Neural progenitor cell (in vitro differentiated cells): Measurements from ENCODE around the gene PDZD11. TPM values are rescaled to one million over a fixed set of nuclear protein-coding genes. Genes with fewer than 3 reads are reported as not detected.
"Not testable (repeated sequence)": the region's sequence is repeated elsewhere in the genome, so short reads cannot be mapped to it uniquely, and the experiment has no call there.

Experiments
- DNase-seq: peaks from one replicate; pipeline ENCODE4 v3.0.0-alpha.2; 2016; ENCODE audit warnings: low spot score
- H2AFZ ChIP-seq: fragments of 200-600 bp; sonication (generic); replicated peaks from 2 replicates; pipeline ENCODE4 v1.6.1; 2016; ENCODE audit warnings: antibody characterized with exemption
- H3F3A ChIP-seq: fragments of 200-600 bp; sonication (generic); 2 replicates; pipeline ENCODE4 v1.6.1; 2016; ENCODE audit warnings: antibody characterized with exemption, low read depth
- H3K27ac ChIP-seq: fragments of 200-600 bp; sonication (generic); 2 replicates; pipeline ENCODE4 v1.5.1; 2016; ENCODE audit warnings: mild to moderate bottlenecking
- H3K27me3 ChIP-seq: fragments of 200-600 bp; sonication (generic); 2 replicates; pipeline ENCODE4 v1.6.1; 2016; ENCODE audit warnings: mild to moderate bottlenecking, moderate library complexity
- H3K36me3 ChIP-seq: fragments of 200-600 bp; sonication (generic); 2 replicates; pipeline ENCODE4 v1.5.1; 2016
- H3K4me1 ChIP-seq: fragments of 200-600 bp; sonication (generic); 2 replicates; pipeline ENCODE4 v1.6.1; 2016; ENCODE audit warnings: mixed run types
- H3K4me2 ChIP-seq: fragments of 200-600 bp; sonication (generic); 2 replicates; pipeline ENCODE4 v1.6.1; 2016
- H3K4me3 ChIP-seq: fragments of 200-600 bp; sonication (generic); 2 replicates; pipeline ENCODE4 v1.5.1; 2016
- H3K79me2 ChIP-seq: fragments of 200-600 bp; sonication (generic); 2 replicates; pipeline ENCODE4 v1.6.1; 2016; ENCODE audit warnings: low read depth
- H3K9ac ChIP-seq: fragments of 200-600 bp; sonication (generic); 2 replicates; pipeline ENCODE4 v1.6.1; 2016
- H3K9me3 ChIP-seq: fragments of 200-600 bp; sonication (generic); 2 replicates; pipeline ENCODE4 v1.5.1; 2016; ENCODE audit warnings: low read depth
- H4K20me1 ChIP-seq: fragments of 200-600 bp; sonication (generic); 2 replicates; pipeline ENCODE4 v1.6.1; 2016; ENCODE audit warnings: low read depth
- H3K27ac Mint-ChIP-seq: 3 replicates; pipeline ENCODE4 v1.8.0; 2021; ENCODE audit warnings: mixed read lengths
- H3K27me3 Mint-ChIP-seq: 2 replicates; pipeline ENCODE4 v1.8.0; 2022; ENCODE audit warnings: low read depth, mild to moderate bottlenecking, inconsistent platforms, moderate library complexity, mixed read lengths; ENCODE audit not compliant: insufficient read depth
- H3K36me3 Mint-ChIP-seq: 3 replicates; pipeline ENCODE4 v1.8.0; 2021; ENCODE audit warnings: mixed read lengths
- H3K4me1 Mint-ChIP-seq: 3 replicates; pipeline ENCODE4 v1.8.0; 2021; ENCODE audit warnings: mixed read lengths
- H3K4me3 Mint-ChIP-seq: 3 replicates; pipeline ENCODE4 v1.8.0; 2021; ENCODE audit warnings: mild to moderate bottlenecking, moderate library complexity, mixed read lengths
- H3K9me3 Mint-ChIP-seq: 3 replicates; pipeline ENCODE4 v1.8.0; 2020; ENCODE audit warnings: mixed read lengths
- CTCF ChIP-seq: fragments of 200-600 bp; sonication (generic); IDR thresholded peaks from 2 replicates; pipeline ENCODE4 v1.5.1; 2017; ENCODE audit warnings: antibody characterized with exemption, mild to moderate bottlenecking
- EZH2 ChIP-seq: fragments of 200-600 bp; sonication (generic); IDR thresholded peaks from 2 replicates; pipeline ENCODE4 v1.6.1; 2017; ENCODE audit warnings: antibody characterized with exemption, mild to moderate bottlenecking, moderate library complexity
- EZH2phosphoT487 ChIP-seq: fragments of 200-600 bp; sonication (generic); IDR thresholded peaks from 2 replicates; pipeline ENCODE4 v1.6.1; 2017; ENCODE audit warnings: antibody characterized with exemption
- total RNA-seq: library from RNA; depleted of rRNA; stranded (reverse); fragments of >200 nt; gene quantifications from 2 replicates; pipeline ENCODE4 v1.2.3, GENCODE V29; 2015; ENCODE audit warnings: low replicate concordance

Gene PDZD11
- total RNA-seq, 1 donor from 2014 or later, result 27.7 TPM

GRCh38 chrX:70280573-70280972 lies 9.2 kb downstream of the PDZD11 start:
- Histone ChIP-seq H2AFZ (no peak overlapping the region), H3K27me3 (no peaks in the 10 kb centered on the region), H3K4me2 (no peak overlapping the region), H3K9ac (no peak overlapping the region), H3K79me2 (no peaks in the 10 kb centered on the region), H4K20me1 (no peaks in the 10 kb centered on the region), H3K36me3 (no peaks in the 10 kb centered on the region), H3K9me3 (no peaks in the 10 kb centered on the region), H3K27ac (no peak overlapping the region), H3K4me1 (no peaks in the 10 kb centered on the region), H3F3A (no peaks in the 10 kb centered on the region), H3K4me3 (no peak overlapping the region)
- peaks cover 4% of the 10 kb centered on the region for H3K27me3 Mint-ChIP-seq
- DNase-seq, result no peak
- H3K4me3 Mint-ChIP-seq, result no peak overlapping the region
- H3K36me3 Mint-ChIP-seq, result peaks cover 2% of the 10 kb centered on the region
- no peaks in the 10 kb centered on the region for H3K4me1 Mint-ChIP-seq
- H3K9me3 Mint-ChIP-seq, result peaks cover 11% of the 10 kb centered on the region
- H3K27ac Mint-ChIP-seq, result no peak overlapping the region
- no peak for TF ChIP-seq EZH2phosphoT487
- no peak for TF ChIP-seq CTCF
- no peak for TF ChIP-seq EZH2

GRCh38 chrX:70279081-70279480 lies 10.6 kb downstream of the PDZD11 start:
- Histone ChIP-seq H3K4me1 (no peaks in the 10 kb centered on the region), H4K20me1 (no peaks in the 10 kb centered on the region), H3K27ac (no peak overlapping the region), H3K27me3 (no peaks in the 10 kb centered on the region), H3K9ac (no peak overlapping the region), H3K9me3 (peaks cover 4% of the 10 kb centered on the region), H3K36me3 (no peaks in the 10 kb centered on the region), H3K79me2 (no peaks in the 10 kb centered on the region), H3F3A (no peaks in the 10 kb centered on the region), H3K4me3 (no peak overlapping the region), H2AFZ (no peak overlapping the region), H3K4me2 (no peak overlapping the region)
- Mint-ChIP-seq H3K4me1 (no peaks in the 10 kb centered on the region), H3K36me3 (no peaks in the 10 kb centered on the region), H3K9me3 (peaks cover 11% of the 10 kb centered on the region), H3K4me3 (no peak overlapping the region), H3K27me3 (peaks cover 4% of the 10 kb centered on the region), H3K27ac (no peak overlapping the region)
- TF ChIP-seq EZH2phosphoT487 (no peak), EZH2 (no peak), CTCF (no peak)
- no peak for DNase-seq

- not testable (repeated sequence) for H3K27me3 ChIP-seq, DNase-seq, H3K4me3 Mint-ChIP-seq, H3K36me3 ChIP-seq, H3K9ac ChIP-seq, H3K4me3 ChIP-seq, H3K4me1 ChIP-seq, H3K9me3 ChIP-seq, H3K79me2 ChIP-seq, H3K4me2 ChIP-seq, H3K4me1 Mint-ChIP-seq, H3K36me3 Mint-ChIP-seq, H3K9me3 Mint-ChIP-seq, H3K27ac Mint-ChIP-seq, H4K20me1 ChIP-seq, H3K27ac ChIP-seq, H3F3A ChIP-seq, H2AFZ ChIP-seq, H3K27me3 Mint-ChIP-seq
Observed at GRCh38 chrX:70274029-70274428, 15.7 kb downstream of the PDZD11 start.

- Mint-ChIP-seq H3K27me3 (peaks cover 2% of the 10 kb centered on the region), H3K4me3 (no peak within 1 kb of the TSS), H3K27ac (no peak within 1 kb of the TSS), H3K4me1 (peaks cover 6% of the 10 kb centered on the region), H3K36me3 (no peaks in the 10 kb centered on the region), H3K9me3 (peaks cover 3% of the 10 kb centered on the region)
- Histone ChIP-seq H2AFZ (no peak within 1 kb of the TSS), H3K4me3 (no peak within 1 kb of the TSS), H3F3A (no peaks in the 10 kb centered on the region), H3K27ac (no peak within 1 kb of the TSS), H3K9me3 (no peaks in the 10 kb centered on the region), H3K36me3 (no peaks in the 10 kb centered on the region), H3K4me1 (no peaks in the 10 kb centered on the region), H3K9ac (no peak within 1 kb of the TSS), H3K27me3 (no peaks in the 10 kb centered on the region), H3K4me2 (no peak within 1 kb of the TSS), H4K20me1 (no peaks in the 10 kb centered on the region), H3K79me2 (no peaks in the 10 kb centered on the region)
- DNase-seq, result no peak
- TF ChIP-seq EZH2 (no peak), EZH2phosphoT487 (no peak), CTCF (no peak)
Observed at GRCh38 chrX:70268034-70268433, 21.7 kb downstream of the PDZD11 start, which contains the start of gene ARR3. ARR3 (plus strand) TSS chrX:70268334; CDS start chrX:70269386, 1,052 bp downstream.
